Ammon's horn (tissue), 1 donor: ENCODE results near the gene RAP2A.

Source experiments
- DNase-seq: peaks from one replicate; pipeline ENCODE4 v3.0.0-alpha.2; 2016; ENCODE audit warnings: low spot score

Gene RAP2A

GRCh38 chr13:97448503-97449251, 14.7 kb downstream of the RAP2A start:
- DNase-seq, result no peak

GRCh38 chr13:97454699-97455098, 20.7 kb downstream of the RAP2A start:
- no peak for DNase-seq

GRCh38 chr13:97456047-97456446, 22.1 kb downstream of the RAP2A start:
- DNase-seq, result no peak

GRCh38 chr13:97459215-97459777, 25.3 kb downstream of the RAP2A start:
- DNase-seq, result no peak

- peak; percentile 41 for DNase-seq
Observed at GRCh38 chr13:97460004-97460775, 26.2 kb downstream of the RAP2A start.

- no peak for DNase-seq
Observed at GRCh38 chr13:97460853-97461252, 26.9 kb downstream of the RAP2A start.

GRCh38 chr13:97464561-97464960, 30.6 kb downstream of the RAP2A start:
- DNase-seq, result no peak

GRCh38 chr13:97466722-97467121, 32.8 kb downstream of the RAP2A start:
- DNase-seq, result no peak

- peak; percentile 48 for DNase-seq
Observed at GRCh38 chr13:97468331-97468730, 34.4 kb downstream of the RAP2A start.

GRCh38 chr13:97471711-97472110, 37.7 kb downstream of the RAP2A start:
- DNase-seq, result no peak

- DNase-seq, result no peak
Observed at GRCh38 chr13:97474349-97474980, 40.5 kb downstream of the RAP2A start.

GRCh38 chr13:97475011-97475410, 41.0 kb downstream of the RAP2A start:
- no peak for DNase-seq

GRCh38 chr13:97477844-97478243, 43.9 kb downstream of the RAP2A start:
- no peak for DNase-seq

GRCh38 chr13:97478247-97478646, 44.3 kb downstream of the RAP2A start:
- no peak for DNase-seq

GRCh38 chr13:97483465-97483864, 49.5 kb downstream of the RAP2A start:
- DNase-seq, result no peak

- DNase-seq, result no peak
Observed at GRCh38 chr13:97484301-97484700, 50.3 kb downstream of the RAP2A start.

- DNase-seq, result no peak
Observed at GRCh38 chr13:97485320-97485719, 51.4 kb downstream of the RAP2A start.

- no peak for DNase-seq
Observed at GRCh38 chr13:97490702-97491307, 56.8 kb downstream of the RAP2A start.

- no peak for DNase-seq
Observed at GRCh38 chr13:97491452-97491851, 57.5 kb downstream of the RAP2A start.

- DNase-seq, result no peak
Observed at GRCh38 chr13:97492257-97492656, 58.3 kb downstream of the RAP2A start.

GRCh38 chr13:97492684-97493371, 58.9 kb downstream of the RAP2A start:
- DNase-seq, result no peak

GRCh38 chr13:97493456-97493855, 59.5 kb downstream of the RAP2A start:
- peak; percentile 19 for DNase-seq
